HG02678 (cell line): ENCODE measurements around the gene TMC2.
"Not testable (repeated sequence)": the region's sequence is repeated elsewhere in the genome, so short reads cannot be mapped to it uniquely, and the experiment has no call there.

Experiments
- ATAC-seq: cut with Tn5 transposase; IDR thresholded peaks from one replicate; pipeline ENCODE4 v1.9.1; 2021; ENCODE audit warnings: mild to moderate bottlenecking, moderate library complexity; ENCODE audit not compliant: unreplicated experiment

Gene TMC2, protein sequence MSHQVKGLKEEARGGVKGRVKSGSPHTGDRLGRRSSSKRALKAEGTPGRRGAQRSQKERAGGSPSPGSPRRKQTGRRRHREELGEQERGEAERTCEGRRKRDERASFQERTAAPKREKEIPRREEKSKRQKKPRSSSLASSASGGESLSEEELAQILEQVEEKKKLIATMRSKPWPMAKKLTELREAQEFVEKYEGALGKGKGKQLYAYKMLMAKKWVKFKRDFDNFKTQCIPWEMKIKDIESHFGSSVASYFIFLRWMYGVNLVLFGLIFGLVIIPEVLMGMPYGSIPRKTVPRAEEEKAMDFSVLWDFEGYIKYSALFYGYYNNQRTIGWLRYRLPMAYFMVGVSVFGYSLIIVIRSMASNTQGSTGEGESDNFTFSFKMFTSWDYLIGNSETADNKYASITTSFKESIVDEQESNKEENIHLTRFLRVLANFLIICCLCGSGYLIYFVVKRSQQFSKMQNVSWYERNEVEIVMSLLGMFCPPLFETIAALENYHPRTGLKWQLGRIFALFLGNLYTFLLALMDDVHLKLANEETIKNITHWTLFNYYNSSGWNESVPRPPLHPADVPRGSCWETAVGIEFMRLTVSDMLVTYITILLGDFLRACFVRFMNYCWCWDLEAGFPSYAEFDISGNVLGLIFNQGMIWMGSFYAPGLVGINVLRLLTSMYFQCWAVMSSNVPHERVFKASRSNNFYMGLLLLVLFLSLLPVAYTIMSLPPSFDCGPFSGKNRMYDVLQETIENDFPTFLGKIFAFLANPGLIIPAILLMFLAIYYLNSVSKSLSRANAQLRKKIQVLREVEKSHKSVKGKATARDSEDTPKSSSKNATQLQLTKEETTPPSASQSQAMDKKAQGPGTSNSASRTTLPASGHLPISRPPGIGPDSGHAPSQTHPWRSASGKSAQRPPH

GRCh38 chr20:2536560-2536986 lies at the start of gene TMC2:
TSS of gene TMC2 (plus strand) at chr20:2536573. CDS start at chr20:2536622, 49 bp downstream.
- no peak for ATAC-seq

GRCh38 chr20:2502808-2503384 lies 33.5 kb upstream of the TMC2 start:
- ATAC-seq = not testable (repeated sequence)

DNA sequence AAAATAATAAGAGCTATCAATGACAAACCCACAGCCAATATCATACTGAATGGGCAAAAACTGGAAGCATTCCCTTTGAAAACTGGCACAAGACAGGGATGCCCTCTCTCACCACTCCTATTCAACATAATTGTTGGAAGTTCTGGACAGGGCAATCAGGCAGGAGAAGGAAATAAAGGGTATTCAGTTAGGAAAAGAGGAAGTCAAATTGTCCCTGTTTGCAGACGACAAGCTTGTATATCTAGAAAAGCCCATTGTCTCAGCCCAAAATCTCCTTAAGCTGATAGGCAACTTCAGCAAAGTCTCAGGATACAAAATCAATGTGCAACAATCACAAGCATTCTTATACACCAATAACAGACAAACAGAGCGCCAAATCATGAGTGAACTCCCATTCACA lies 31.6 kb upstream of the TMC2 start:
- not testable (repeated sequence) for ATAC-seq

DNA sequence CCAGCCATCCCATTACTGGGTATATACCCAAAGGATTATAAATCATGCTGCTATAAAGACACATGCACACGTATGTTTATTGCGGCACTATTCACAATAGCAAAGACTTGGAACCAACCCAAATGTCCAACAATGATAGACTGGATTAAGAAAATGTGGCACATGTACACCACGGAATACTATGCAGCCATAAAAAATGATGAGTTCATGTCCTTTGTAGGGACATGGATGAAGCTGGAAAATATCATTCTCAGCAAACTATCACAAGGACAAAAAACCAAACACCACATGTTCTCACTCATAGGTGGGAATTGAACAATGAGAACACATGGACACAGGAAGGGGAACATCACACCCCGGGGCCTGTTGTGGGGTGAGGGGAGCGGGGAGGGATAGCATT lies 29.9 kb upstream of the TMC2 start:
- ATAC-seq = not testable (repeated sequence)

DNA sequence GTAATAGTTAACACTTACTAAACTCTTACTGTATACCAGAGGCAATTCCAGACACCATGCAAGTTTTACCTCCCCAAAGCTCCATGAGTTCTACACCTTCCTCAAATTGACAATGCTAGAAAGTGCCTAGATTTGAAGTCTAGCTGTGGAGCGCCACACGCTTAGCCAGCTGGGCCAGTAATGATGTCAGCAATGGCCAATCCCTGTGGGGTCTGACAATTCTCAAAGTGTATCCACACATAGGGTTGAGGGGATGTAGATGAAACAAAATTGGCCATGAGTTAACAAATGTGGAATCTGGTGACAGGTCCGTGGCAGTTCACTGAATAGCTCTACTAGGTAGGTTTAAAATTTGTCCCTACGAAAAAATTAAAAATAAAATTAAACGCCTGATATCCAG lies 28.9 kb upstream of the TMC2 start:
- ATAC-seq = no peak

DNA sequence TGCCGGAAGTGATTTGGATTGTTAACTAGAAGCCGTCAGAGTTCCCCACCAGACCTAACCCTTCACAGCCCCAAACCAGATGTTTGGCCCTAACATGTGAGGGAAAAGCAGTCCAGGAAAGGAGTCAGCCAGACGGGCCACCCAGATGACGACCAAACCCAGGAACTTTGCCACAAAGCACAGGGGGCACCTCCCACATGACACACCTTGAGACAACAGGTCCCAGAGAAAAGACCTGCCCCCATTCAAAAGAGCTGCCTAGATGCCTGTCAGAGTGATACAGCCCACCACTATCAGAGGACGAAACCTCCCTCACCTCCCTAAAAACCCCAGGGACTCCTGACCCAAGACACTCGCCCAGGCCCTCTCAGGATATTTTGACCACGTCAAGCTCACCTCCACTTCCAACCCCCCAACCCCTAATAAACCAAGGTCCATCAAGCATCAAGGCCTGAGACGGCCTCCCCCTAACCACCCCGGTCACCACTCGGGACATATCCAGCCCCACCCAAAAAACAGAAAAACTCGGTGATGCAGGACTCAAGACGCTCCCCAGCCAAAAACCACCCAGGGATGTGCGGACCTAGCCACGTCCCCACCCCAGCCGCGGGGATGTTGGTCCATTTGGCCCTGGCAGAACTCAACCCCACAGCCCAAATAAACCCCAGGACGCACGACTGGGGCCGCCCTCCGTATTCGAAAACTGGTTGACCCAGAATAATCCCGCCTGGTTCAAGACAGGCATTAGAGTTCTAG lies 28.3 kb upstream of the TMC2 start:
- no peak for ATAC-seq

GRCh38 chr20:2508631-2509467 lies 27.5 kb upstream of the TMC2 start, which contains the start of gene ZNF343:
TSS of gene ZNF343 (minus strand) at chr20:2508915. CDS start at chr20:2493895, 15,020 bp downstream.
- peak; percentile 93 for ATAC-seq

GRCh38 chr20:2509468-2509781 lies 26.9 kb upstream of the TMC2 start:
- no peak for ATAC-seq

GRCh38 chr20:2509794-2510193 lies 26.6 kb upstream of the TMC2 start:
- ATAC-seq = no peak

- ATAC-seq = no peak
Measured at GRCh38 chr20:2515203-2515602, 21.2 kb upstream of the TMC2 start.

DNA sequence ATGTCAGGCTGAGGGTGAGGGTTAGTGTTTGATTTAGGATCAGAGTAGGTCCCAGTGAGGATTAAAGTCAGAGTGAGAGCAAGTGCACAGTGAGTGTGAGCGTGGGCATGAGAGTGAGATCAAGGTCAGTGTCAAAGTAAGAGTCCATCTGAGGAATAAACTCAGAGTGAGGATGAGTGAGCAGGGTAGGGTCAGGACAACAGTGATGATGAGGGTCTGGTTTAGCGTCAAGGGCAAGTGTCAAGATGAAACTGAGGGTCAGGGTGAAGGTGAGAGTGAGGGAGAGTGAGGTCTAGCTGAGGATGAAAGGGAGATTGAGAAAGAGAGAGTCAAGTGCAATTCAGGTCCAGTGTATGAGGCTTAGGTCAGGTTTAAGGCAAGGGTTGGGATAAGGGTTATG lies 20.0 kb upstream of the TMC2 start:
- ATAC-seq = no peak

DNA sequence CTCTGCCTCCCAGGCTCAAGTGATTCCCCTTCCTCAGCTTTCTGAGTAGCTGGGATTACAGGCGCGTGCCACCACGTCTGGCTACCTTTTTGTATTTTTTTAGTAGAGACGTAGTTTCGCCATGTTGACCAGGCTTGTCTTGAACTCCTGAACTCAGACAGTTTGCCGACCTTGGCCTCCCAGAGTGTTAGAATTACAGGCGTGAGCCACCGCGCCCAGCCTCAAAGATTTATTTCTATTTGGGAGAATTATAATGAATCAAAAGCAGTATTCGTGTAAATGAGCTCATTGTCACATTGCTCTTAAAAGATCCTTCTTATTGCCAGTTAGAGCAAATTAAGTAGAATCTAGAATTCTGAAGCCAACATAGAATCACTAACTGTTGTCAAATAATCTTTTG lies 18.3 kb upstream of the TMC2 start:
- no peak for ATAC-seq

DNA sequence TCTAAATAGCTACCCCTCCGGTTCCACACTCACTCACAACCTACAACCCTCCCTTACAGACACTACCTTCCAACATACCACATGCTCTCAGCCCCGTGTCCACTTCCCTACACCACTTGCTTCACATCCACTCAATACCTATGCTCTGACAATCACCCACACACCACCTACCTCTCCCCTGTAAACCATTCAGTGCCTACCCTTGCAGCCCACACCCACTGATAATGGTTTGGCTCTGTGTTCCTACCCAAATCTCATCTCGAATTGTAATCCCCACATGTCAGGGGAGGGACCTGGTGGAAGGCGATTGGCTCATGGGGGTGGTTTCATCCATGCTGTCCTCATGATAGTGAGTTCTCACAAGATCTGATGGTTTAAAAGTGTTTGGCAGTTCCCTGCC lies 17.8 kb upstream of the TMC2 start:
- no peak for ATAC-seq

DNA sequence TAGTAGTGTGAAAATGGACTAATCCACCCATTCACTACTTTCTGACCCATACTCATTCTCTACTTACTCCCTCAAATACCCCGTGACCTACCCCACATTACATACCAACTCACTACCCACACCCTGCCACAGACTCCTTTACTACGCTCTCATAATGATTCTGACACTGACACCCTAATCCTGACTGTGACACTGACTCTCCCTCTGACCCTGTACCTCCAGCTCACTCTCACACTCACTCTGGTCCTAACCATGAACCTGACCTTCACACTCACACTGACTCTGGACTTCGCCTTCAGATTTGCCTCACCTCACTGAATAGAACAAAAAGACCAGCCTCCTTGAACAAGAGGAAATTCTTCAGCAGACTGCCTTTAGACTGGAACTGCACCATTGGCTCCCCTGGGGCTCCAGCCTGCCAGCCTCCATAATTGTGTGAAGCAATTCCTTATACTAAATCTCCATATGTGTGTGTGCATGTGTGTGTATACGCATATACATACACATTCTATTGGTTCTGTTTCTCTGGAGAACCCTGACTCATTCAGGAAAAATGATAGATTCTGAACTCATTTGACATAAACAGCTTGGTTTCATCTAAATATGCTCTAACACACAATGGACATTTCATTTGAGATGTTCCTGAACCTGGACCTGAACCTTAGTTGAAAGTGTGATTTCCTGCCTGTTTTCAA lies 17.1 kb upstream of the TMC2 start:
- no peak for ATAC-seq

GRCh38 chr20:2520617-2521016 lies 15.8 kb upstream of the TMC2 start:
- ATAC-seq = no peak

- ATAC-seq = no peak
Measured at GRCh38 chr20:2521369-2522305, 14.7 kb upstream of the TMC2 start.

- ATAC-seq = not testable (repeated sequence)
Measured at GRCh38 chr20:2522826-2523429, 13.4 kb upstream of the TMC2 start.
